SU-DHL-6 (cell line): ENCODE results near the gene TMCC2.

ENCODE experiments used
- CTCF ChIP-seq: fragments of 200-600 bp; sonication (generic); IDR thresholded peaks from one replicate; pipeline ENCODE4 v1.5.1; 2017; ENCODE audit warnings: antibody characterized with exemption, mild to moderate bottlenecking, low read length, moderate library complexity; ENCODE audit not compliant: insufficient read depth, poor library complexity, severe bottlenecking
- EZH2phosphoT487 ChIP-seq: fragments of 200-600 bp; sonication (generic), shearing (Covaris generic); conservative IDR thresholded peaks from 2 replicates; pipeline ENCODE4 v1.6.1; 2018; ENCODE audit warnings: mild to moderate bottlenecking, antibody characterized with exemption, low read length, moderate library complexity, mixed read lengths

- TF ChIP-seq CTCF: no peak
- no peak for TF ChIP-seq EZH2phosphoT487
These were observed 47.9 kb upstream of the TMCC2 start for GRCh38 chr1:205179842-205180241.
